K562 treated with DMSO at 1 percent for 48 hours (cell line): ENCODE measurements around the gene NXF3. TPM values are rescaled to one million over a fixed set of nuclear protein-coding genes. Genes with fewer than 3 reads are reported as not detected.

Experiments
- total RNA-seq: library from RNA; unstranded; fragments of 300-600 nt; gene quantifications from 2 replicates; pipeline ENCODE4 v1.2.3, GENCODE V29; 2022; ENCODE audit warnings: low replicate concordance; ENCODE audit errors: extremely low read depth

NXF3 gene
- total RNA-seq = not detected in 2 replicates

GRCh38 chrX:103092942-103093341 lies at the start of gene NXF3:
Gene NXF3 (minus strand): TSS chrX:103093143. CDS start chrX:103093023, 120 bp downstream.

GRCh38 chrX:103063918-103064434 lies 29.0 kb downstream of the NXF3 start, which contains the start of gene BEX1:
Gene BEX1 (minus strand): TSS chrX:103064171. CDS start chrX:103063274, 897 bp downstream.

Other genes with a start within 250 kb of the NXF3 start
- gene RAB40AL, start 155.9 kb downstream of the NXF3 start, total RNA-seq = not detected in 2 replicates
- gene BEX1, start 29.0 kb downstream of the NXF3 start, total RNA-seq = not detected in 2 replicates
- not detected in 2 replicates for gene BEX4, start 122.0 kb upstream of the NXF3 start, total RNA-seq
- gene TCEAL8, start 162.0 kb upstream of the NXF3 start, total RNA-seq = not detected in 2 replicates
- gene TCEAL5, start 183.6 kb upstream of the NXF3 start, total RNA-seq = not detected in 2 replicates
- not detected in 2 replicates for gene BEX2, start 217.8 kb upstream of the NXF3 start, total RNA-seq
- gene TCEAL7, start 237.1 kb upstream of the NXF3 start, total RNA-seq = not detected in 2 replicates